HL-60 (cell line): ENCODE measurements around the gene MKKS.

Experiments
- DNase-seq, 2 experiments: peaks; one replicate each; pipeline ENCODE4 v3.0.0-alpha.2; 2010 to 2020; ENCODE audit warnings: low read depth in 1 of 2, low spot score in 1 of 2
- H3K27ac ChIP-seq: fragments of 250-450 bp; sonication (Bioruptor Pico); replicated peaks from 2 replicates; pipeline ENCODE4 v1.5.1; 2020; ENCODE audit warnings: mild to moderate bottlenecking, moderate library complexity
- H3K27me3 ChIP-seq: fragments of 250-450 bp; sonication (Bioruptor Pico); 2 replicates; pipeline ENCODE4 v1.5.1; 2021; ENCODE audit warnings: mild to moderate bottlenecking, moderate library complexity; ENCODE audit not compliant: insufficient read depth, poor library complexity, severe bottlenecking
- H3K4me3 ChIP-seq: replicated peaks from 2 replicates; pipeline ENCODE4 v1.5.1; 2011; ENCODE audit warnings: mild to moderate bottlenecking, control low read depth, low read length; ENCODE audit not compliant: insufficient read depth
- CTCF ChIP-seq: IDR thresholded peaks from one replicate; pipeline ENCODE4 v1.5.1; 2011; ENCODE audit warnings: low read length, control low read depth, inconsistent platforms; ENCODE audit not compliant: insufficient read depth
- GABPA ChIP-seq: IDR thresholded peaks from 2 replicates; pipeline ENCODE4 v1.6.1; 2012; ENCODE audit warnings: low read depth
- POLR2AphosphoS5 ChIP-seq: IDR thresholded peaks from 2 replicates; pipeline ENCODE4 v1.6.1; 2012; ENCODE audit warnings: low read depth
- REST ChIP-seq: IDR thresholded peaks from 2 replicates; pipeline ENCODE4 v1.6.1; 2012; ENCODE audit warnings: low read depth; ENCODE audit not compliant: insufficient replicate concordance
- SPI1 ChIP-seq: IDR thresholded peaks from 2 replicates; pipeline ENCODE4 v1.6.1; 2012; ENCODE audit warnings: low read depth, mild to moderate bottlenecking, borderline replicate concordance

MKKS gene

GRCh38 chr20:10415013-10415650 lies 18.9 kb downstream of the MKKS start:
- Histone ChIP-seq H3K4me3 (no peak overlapping the region), H3K27ac (no peak overlapping the region), H3K27me3 (no peaks in the 10 kb centered on the region)
- no peak for DNase-seq
- TF ChIP-seq POLR2AphosphoS5 (no peak), GABPA (no peak)

- H3K27me3 ChIP-seq = no peaks in the 10 kb centered on the region
- no peak overlapping the region for H3K4me3 ChIP-seq
- no peak for DNase-seq
- H3K27ac ChIP-seq = no peak overlapping the region
- TF ChIP-seq CTCF (no peak), GABPA (no peak), POLR2AphosphoS5 (no peak), REST (no peak), SPI1 (no peak)
Measured at GRCh38 chr20:10412591-10413408, 21.2 kb downstream of the MKKS start.

- Histone ChIP-seq H3K4me3 (no peak overlapping the region), H3K27ac (no peak overlapping the region), H3K27me3 (no peaks in the 10 kb centered on the region)
- TF ChIP-seq REST (no peak), SPI1 (no peak), GABPA (no peak), POLR2AphosphoS5 (no peak), CTCF (no peak)
- no peak for DNase-seq
Measured at GRCh38 chr20:10411673-10412072, 22.3 kb downstream of the MKKS start.

- Histone ChIP-seq H3K4me3 (no peak overlapping the region), H3K27ac (no peak overlapping the region), H3K27me3 (no peaks in the 10 kb centered on the region)
- no peak for DNase-seq
- TF ChIP-seq GABPA (no peak), POLR2AphosphoS5 (no peak), REST (no peak), SPI1 (no peak), CTCF (no peak)
Measured at GRCh38 chr20:10408108-10408813, 25.8 kb downstream of the MKKS start.
